WTC11 (cell line): ENCODE results near the gene GATAD2A. TPM values are rescaled to one million over a fixed set of nuclear protein-coding genes. Genes with fewer than 3 reads are reported as not detected.

Source experiments
- ATAC-seq: fragments of 200-7000 bp; cut with Tn5 transposase; 2 replicates; pipeline ENCODE4 v1.10.0; 2021; ENCODE audit warnings: mild to moderate bottlenecking, moderate library complexity
- CTCF ChIA-PET: fragments of 300-600 bp; sonication (Branson Sonifier 250); formaldehyde crosslinking; loops from one replicate; lab custom pipeline; 2021; ENCODE audit warnings: antibody characterized with exemption; lab: Charles Lee
- POLR2A ChIA-PET: fragments of 350-600 bp; sonication (Branson Sonifier 250); formaldehyde crosslinking; loops from one replicate; lab custom pipeline; 2021; ENCODE audit warnings: antibody characterized with exemption; lab: Charles Lee
- DNase-seq: peaks from one replicate; pipeline ENCODE4 v3.0.0; 2021; ENCODE audit warnings: low spot score
- H3K27ac Mint-ChIP-seq: 2 replicates; pipeline ENCODE4 v1.8.0; 2021; ENCODE audit warnings: mixed read lengths
- H3K27me3 Mint-ChIP-seq: 2 replicates; pipeline ENCODE4 v1.8.0; 2021; ENCODE audit warnings: low read depth, mild to moderate bottlenecking, moderate library complexity, mixed read lengths
- H3K36me3 Mint-ChIP-seq: 2 replicates; pipeline ENCODE4 v1.8.0; 2021; ENCODE audit warnings: mixed read lengths
- H3K4me1 Mint-ChIP-seq: 2 replicates; pipeline ENCODE4 v1.8.0; 2022; ENCODE audit warnings: mixed read lengths
- H3K4me3 Mint-ChIP-seq: 2 replicates; pipeline ENCODE4 v1.8.0; 2021; ENCODE audit warnings: mild to moderate bottlenecking, moderate library complexity, mixed read lengths
- H3K9me3 Mint-ChIP-seq: 2 replicates; pipeline ENCODE4 v1.8.0; 2021; ENCODE audit warnings: mixed read lengths
- CREB1 ChIP-seq: sonication (generic); formaldehyde crosslinking; IDR thresholded peaks from 2 replicates; pipeline ENCODE4 v1.8.0; 2023; ENCODE audit warnings: mild to moderate bottlenecking, missing genetic modification reagents
- ELF4 ChIP-seq: sonication (generic); formaldehyde crosslinking; IDR thresholded peaks from 2 replicates; pipeline ENCODE4 v1.8.1; 2022; ENCODE audit warnings: low read depth, mild to moderate bottlenecking, moderate library complexity, missing genetic modification reagents
- EMX1 ChIP-seq: fragments of 250-450 bp; sonication (Bioruptor Pico); IDR thresholded peaks from 2 replicates; pipeline ENCODE4 v1.8.0; 2021; ENCODE audit warnings: mild to moderate bottlenecking
- ESRRA ChIP-seq: sonication (generic); formaldehyde crosslinking; IDR thresholded peaks from 2 replicates; pipeline ENCODE4 v1.8.1; 2022; ENCODE audit warnings: mild to moderate bottlenecking, missing genetic modification reagents, borderline replicate concordance
- FOXK1 ChIP-seq: sonication (generic); formaldehyde crosslinking; IDR thresholded peaks from 2 replicates; pipeline ENCODE4 v1.8.0; 2022; ENCODE audit warnings: mild to moderate bottlenecking, moderate library complexity, missing genetic modification reagents
- GTF2I ChIP-seq: fragments of 250-450 bp; sonication (Bioruptor Pico); conservative IDR thresholded peaks from 2 replicates; pipeline ENCODE4 v1.4.0; 2021; ENCODE audit warnings: mild to moderate bottlenecking
- IRF1 ChIP-seq: sonication (generic); formaldehyde crosslinking; IDR thresholded peaks from 2 replicates; pipeline ENCODE4 v1.8.0; 2023; ENCODE audit warnings: missing genetic modification reagents
- JAZF1 ChIP-seq: fragments of 250-450 bp; sonication (Bioruptor Pico); IDR thresholded peaks from 2 replicates; pipeline ENCODE4 v1.9.0; 2021; ENCODE audit warnings: moderate library complexity, mild to moderate bottlenecking, inconsistent platforms
- MXD4 ChIP-seq: fragments of 250-450 bp; sonication (Bioruptor Pico); IDR thresholded peaks from 2 replicates; pipeline ENCODE4 v1.8.0; 2021; ENCODE audit warnings: mild to moderate bottlenecking, moderate library complexity, borderline replicate concordance
- NR1H2 ChIP-seq: sonication (generic); formaldehyde crosslinking; IDR thresholded peaks from 2 replicates; pipeline ENCODE4 v1.9.0; 2021; ENCODE audit warnings: mild to moderate bottlenecking, moderate library complexity, missing genetic modification reagents
- SP1 ChIP-seq: sonication (generic); formaldehyde crosslinking; conservative IDR thresholded peaks from 2 replicates; pipeline ENCODE4 v1.8.1; 2022; ENCODE audit warnings: missing genetic modification reagents
- USF2 ChIP-seq: sonication (generic); formaldehyde crosslinking; IDR thresholded peaks from 2 replicates; pipeline ENCODE4 v1.8.1; 2023; ENCODE audit warnings: mild to moderate bottlenecking, missing genetic modification reagents, moderate library complexity
- ZNF121 ChIP-seq: sonication (generic); formaldehyde crosslinking; IDR thresholded peaks from 2 replicates; pipeline ENCODE4 v1.8.0; 2023; ENCODE audit warnings: missing genetic modification reagents
- ZNF263 ChIP-seq: sonication (generic); formaldehyde crosslinking; IDR thresholded peaks from 2 replicates; pipeline ENCODE4 v1.8.1; 2022; ENCODE audit warnings: low read depth, mild to moderate bottlenecking, moderate library complexity, missing genetic modification reagents
- ZNF281 ChIP-seq: sonication (generic); formaldehyde crosslinking; IDR thresholded peaks from 2 replicates; pipeline ENCODE4 v1.8.0; 2023; ENCODE audit warnings: mild to moderate bottlenecking, missing genetic modification reagents
- total RNA-seq: library from RNA; stranded (reverse); gene quantifications from 3 replicates; pipeline ENCODE4 v1.2.3, GENCODE V29; 2021
- TF ChIP-seq, protein P1 (sequence below): sonication (generic); formaldehyde crosslinking; conservative IDR thresholded peaks from 2 replicates; pipeline ENCODE4 v1.8.1; 2022; ENCODE audit warnings: mild to moderate bottlenecking, missing genetic modification reagents
- TF ChIP-seq, protein P2 (sequence below): sonication (generic); formaldehyde crosslinking; IDR thresholded peaks from 2 replicates; pipeline ENCODE4 v1.8.0; 2023; ENCODE audit warnings: missing genetic modification reagents, mild to moderate bottlenecking, borderline replicate concordance
- TF ChIP-seq, protein P3 (sequence below): sonication (generic); formaldehyde crosslinking; IDR thresholded peaks from 2 replicates; pipeline ENCODE4 v1.8.1; 2022; ENCODE audit warnings: low read depth, missing genetic modification reagents, borderline replicate concordance

The GATAD2A gene
- total RNA-seq, 1 experiment from 2014 or later, result 209 TPM

- CTCF ChIA-PET, result no interaction called here
- peaks cover 7% of the 10 kb centered on the region; the same call in 1 of the 2 replicates for H3K27me3 Mint-ChIP-seq
These were observed 2.7 kb upstream of the GATAD2A start for GRCh38 chr19:19402656-19403372.

GRCh38 chr19:19403373-19403901, 2.0 kb upstream of the GATAD2A start:
- DNase-seq, result no peak
- no peaks in the 10 kb centered on the region for H3K36me3 Mint-ChIP-seq
- no peak overlapping the region for H3K27ac Mint-ChIP-seq
- POLR2A ChIA-PET, result interaction anchor here (1.4 kb wide), 1 partner anchor 18 kb away, joined by 3 read pairs; no protein-coding TSS in a partner anchor
- no peak overlapping the region for H3K4me3 Mint-ChIP-seq
- H3K4me1 Mint-ChIP-seq, result peaks cover 40% of the 10 kb centered on the region
- H3K27me3 Mint-ChIP-seq, result peaks cover 7% of the 10 kb centered on the region; the same call in 1 of the 2 replicates
- no peaks in the 10 kb centered on the region for H3K9me3 Mint-ChIP-seq
- ATAC-seq, result no peak
- CTCF ChIA-PET, result no interaction called here
- TF ChIP-seq ZNF121 (CRISPR knock-in tag) (no peak), ZNF281 (CRISPR knock-in tag) (no peak), ELF4 (CRISPR knock-in tag) (no peak), GTF2I (no peak), MXD4 (CRISPR knock-in tag) (no peak), ESRRA (CRISPR knock-in tag) (no peak), CREB1 (CRISPR knock-in tag) (no peak), EMX1 (no peak), ZNF263 (CRISPR knock-in tag) (no peak)

More at GRCh38 chr19:19402656-19403372, 2.7 kb upstream of the GATAD2A start:
- Mint-ChIP-seq H3K36me3 (no peaks in the 10 kb centered on the region), H3K4me1 (peaks cover 34% of the 10 kb centered on the region), H3K9me3 (no peaks in the 10 kb centered on the region), H3K27ac (no peak overlapping the region), H3K4me3 (no peak overlapping the region)
- TF ChIP-seq, protein P1, sequence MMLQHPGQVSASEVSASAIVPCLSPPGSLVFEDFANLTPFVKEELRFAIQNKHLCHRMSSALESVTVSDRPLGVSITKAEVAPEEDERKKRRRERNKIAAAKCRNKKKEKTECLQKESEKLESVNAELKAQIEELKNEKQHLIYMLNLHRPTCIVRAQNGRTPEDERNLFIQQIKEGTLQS, result no peak
- TF ChIP-seq, protein P2, sequence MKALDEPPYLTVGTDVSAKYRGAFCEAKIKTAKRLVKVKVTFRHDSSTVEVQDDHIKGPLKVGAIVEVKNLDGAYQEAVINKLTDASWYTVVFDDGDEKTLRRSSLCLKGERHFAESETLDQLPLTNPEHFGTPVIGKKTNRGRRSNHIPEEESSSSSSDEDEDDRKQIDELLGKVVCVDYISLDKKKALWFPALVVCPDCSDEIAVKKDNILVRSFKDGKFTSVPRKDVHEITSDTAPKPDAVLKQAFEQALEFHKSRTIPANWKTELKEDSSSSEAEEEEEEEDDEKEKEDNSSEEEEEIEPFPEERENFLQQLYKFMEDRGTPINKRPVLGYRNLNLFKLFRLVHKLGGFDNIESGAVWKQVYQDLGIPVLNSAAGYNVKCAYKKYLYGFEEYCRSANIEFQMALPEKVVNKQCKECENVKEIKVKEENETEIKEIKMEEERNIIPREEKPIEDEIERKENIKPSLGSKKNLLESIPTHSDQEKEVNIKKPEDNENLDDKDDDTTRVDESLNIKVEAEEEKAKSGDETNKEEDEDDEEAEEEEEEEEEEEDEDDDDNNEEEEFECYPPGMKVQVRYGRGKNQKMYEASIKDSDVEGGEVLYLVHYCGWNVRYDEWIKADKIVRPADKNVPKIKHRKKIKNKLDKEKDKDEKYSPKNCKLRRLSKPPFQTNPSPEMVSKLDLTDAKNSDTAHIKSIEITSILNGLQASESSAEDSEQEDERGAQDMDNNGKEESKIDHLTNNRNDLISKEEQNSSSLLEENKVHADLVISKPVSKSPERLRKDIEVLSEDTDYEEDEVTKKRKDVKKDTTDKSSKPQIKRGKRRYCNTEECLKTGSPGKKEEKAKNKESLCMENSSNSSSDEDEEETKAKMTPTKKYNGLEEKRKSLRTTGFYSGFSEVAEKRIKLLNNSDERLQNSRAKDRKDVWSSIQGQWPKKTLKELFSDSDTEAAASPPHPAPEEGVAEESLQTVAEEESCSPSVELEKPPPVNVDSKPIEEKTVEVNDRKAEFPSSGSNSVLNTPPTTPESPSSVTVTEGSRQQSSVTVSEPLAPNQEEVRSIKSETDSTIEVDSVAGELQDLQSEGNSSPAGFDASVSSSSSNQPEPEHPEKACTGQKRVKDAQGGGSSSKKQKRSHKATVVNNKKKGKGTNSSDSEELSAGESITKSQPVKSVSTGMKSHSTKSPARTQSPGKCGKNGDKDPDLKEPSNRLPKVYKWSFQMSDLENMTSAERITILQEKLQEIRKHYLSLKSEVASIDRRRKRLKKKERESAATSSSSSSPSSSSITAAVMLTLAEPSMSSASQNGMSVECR, result no peak
- TF ChIP-seq NR1H2 (CRISPR knock-in tag), result no peak
- no peak for TF ChIP-seq IRF1
- TF ChIP-seq FOXK1 (CRISPR knock-in tag), result no peak
- TF ChIP-seq JAZF1 (CRISPR knock-in tag), result no peak
- TF ChIP-seq USF2 (CRISPR knock-in tag), result no peak
- no peak for TF ChIP-seq SP1
- TF ChIP-seq, protein P3, sequence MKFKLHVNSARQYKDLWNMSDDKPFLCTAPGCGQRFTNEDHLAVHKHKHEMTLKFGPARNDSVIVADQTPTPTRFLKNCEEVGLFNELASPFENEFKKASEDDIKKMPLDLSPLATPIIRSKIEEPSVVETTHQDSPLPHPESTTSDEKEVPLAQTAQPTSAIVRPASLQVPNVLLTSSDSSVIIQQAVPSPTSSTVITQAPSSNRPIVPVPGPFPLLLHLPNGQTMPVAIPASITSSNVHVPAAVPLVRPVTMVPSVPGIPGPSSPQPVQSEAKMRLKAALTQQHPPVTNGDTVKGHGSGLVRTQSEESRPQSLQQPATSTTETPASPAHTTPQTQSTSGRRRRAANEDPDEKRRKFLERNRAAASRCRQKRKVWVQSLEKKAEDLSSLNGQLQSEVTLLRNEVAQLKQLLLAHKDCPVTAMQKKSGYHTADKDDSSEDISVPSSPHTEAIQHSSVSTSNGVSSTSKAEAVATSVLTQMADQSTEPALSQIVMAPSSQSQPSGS (CRISPR knock-in tag), result no peak
- POLR2A ChIA-PET, result interaction anchor here (1.4 kb wide), 1 partner anchor 17 kb away, joined by 3 read pairs; no protein-coding TSS in a partner anchor
- DNase-seq (no peak), ATAC-seq (no peak)
